ENCODE measurements around the gene KIF4A.
A peak's percentile ranks its signal among the peaks of the same experiment; 100 is the strongest.
"Not testable (repeated sequence)": the region's sequence is repeated elsewhere in the genome, so short reads cannot be mapped to it uniquely, and the experiment has no call there.

The KIF4A gene

DNA sequence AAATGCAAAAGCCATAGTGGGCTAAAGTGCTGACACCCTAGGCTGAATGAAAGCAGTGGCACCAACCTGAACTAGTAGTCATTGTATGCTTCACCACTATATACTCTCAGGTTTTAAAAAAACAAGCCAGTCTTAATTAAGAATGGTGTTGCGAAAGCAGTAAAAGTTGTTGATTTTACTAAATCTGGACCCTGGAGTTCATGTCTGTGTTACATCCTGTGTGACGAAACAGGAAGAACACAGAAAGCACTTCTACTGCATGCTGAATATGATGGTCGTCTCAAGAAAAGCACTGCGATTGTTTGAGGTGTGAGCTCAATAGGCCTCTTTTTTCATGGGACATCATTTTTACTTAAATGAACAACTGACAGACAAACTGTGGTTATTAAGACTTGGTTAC lies 109.0 kb downstream of the KIF4A start:
- DNase-seq (ENCODE audit: low read depth in 1 of 2, low spot score in 1 of 2): no peak

DNA sequence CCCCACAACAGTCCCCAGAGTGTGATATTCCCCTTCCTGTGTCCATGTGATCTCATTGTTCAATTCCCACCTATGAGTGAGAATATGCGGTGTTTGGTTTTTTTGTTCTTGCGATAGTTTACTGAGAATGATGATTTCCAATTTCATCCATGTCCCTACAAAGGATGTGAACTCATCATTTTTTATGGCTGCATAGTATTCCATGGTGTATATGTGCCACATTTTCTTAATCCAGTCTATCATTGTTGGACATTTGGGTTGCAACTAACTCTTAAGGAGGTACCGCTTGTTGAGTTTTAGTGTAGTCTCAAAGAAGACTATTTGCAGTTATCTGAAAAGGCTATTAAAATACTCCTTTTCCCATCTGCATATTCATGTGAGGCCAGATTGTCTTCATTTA lies 110.3 kb downstream of the KIF4A start:
- not testable (repeated sequence) for DNase-seq (ENCODE audit: low read depth in 1 of 2, low spot score in 1 of 2)

GRCh38 chrX:70402721-70403120 lies 112.8 kb downstream of the KIF4A start:
- no peak for DNase-seq (ENCODE audit: low read depth in 1 of 2, low spot score in 1 of 2)

GRCh38 chrX:70405003-70405402 lies 115.1 kb downstream of the KIF4A start:
- no peak for DNase-seq (ENCODE audit: low read depth in 1 of 2, low spot score in 1 of 2)

GRCh38 chrX:70410921-70411320 lies 121.0 kb downstream of the KIF4A start:
- DNase-seq (ENCODE audit: low read depth in 1 of 2, low spot score in 1 of 2): no peak

DNA sequence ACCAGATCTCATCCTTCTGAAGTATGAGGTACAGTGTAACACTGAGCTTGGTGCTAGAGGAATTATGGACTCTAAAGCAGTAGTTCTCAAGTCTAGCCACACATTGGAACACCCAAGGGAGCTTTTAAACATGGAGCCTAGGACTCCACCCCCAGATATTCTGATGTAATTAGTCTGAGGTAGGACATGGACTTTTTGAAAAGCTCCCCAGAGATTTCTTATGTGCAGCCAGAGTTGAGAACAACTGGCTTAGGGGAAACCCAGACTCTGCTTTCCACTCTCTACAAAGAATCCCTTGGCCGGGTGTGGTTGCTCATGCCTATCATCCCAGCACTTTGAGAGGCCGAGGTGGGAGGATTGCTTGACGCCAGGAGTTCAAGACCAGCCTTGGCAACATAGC lies 121.6 kb downstream of the KIF4A start:
- DNase-seq (ENCODE audit: low read depth in 1 of 2, low spot score in 1 of 2): no peak

- no peak for DNase-seq (ENCODE audit: low read depth in 1 of 2, low spot score in 1 of 2)
Observed at GRCh38 chrX:70421618-70422017, 131.7 kb downstream of the KIF4A start.

DNA sequence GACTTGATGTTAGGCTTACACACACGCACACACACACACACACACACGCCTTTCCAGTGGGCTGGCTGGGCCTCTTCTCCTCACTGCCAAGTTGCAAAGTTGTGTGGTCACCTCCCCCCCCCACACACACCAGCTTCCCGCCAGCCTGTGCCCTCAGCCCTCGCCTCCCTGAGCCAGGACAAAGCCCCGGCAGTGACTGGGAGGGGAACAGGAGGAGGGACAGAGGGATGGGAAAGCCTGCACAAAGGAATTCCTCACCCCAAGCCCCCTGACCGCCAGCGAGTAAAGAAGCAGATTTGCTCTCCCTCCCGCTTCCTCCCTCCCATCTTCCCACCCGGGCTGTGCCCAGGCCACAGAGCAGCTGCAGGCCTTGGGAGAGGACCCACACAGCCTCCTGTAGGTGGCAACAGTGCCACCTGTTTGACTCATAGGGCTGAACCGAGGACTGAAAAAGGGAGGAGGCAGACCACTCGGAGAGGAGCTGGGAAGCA lies 133.0 kb downstream of the KIF4A start, which contains the start of gene GDPD2:
Gene GDPD2 (plus strand): TSS at position 464 of the 491 bp plus-strand sequence. CDS start 1,671 bp downstream, outside the sequence.
- no peak for DNase-seq (ENCODE audit: low read depth in 1 of 2, low spot score in 1 of 2)

- DNase-seq (ENCODE audit: low read depth in 1 of 2, low spot score in 1 of 2): no peak
Observed at GRCh38 chrX:70423936-70424675, 134.2 kb downstream of the KIF4A start.

- DNase-seq (ENCODE audit: low read depth in 1 of 2, low spot score in 1 of 2): no peak
Observed at GRCh38 chrX:70424801-70425200, 134.9 kb downstream of the KIF4A start.

DNA sequence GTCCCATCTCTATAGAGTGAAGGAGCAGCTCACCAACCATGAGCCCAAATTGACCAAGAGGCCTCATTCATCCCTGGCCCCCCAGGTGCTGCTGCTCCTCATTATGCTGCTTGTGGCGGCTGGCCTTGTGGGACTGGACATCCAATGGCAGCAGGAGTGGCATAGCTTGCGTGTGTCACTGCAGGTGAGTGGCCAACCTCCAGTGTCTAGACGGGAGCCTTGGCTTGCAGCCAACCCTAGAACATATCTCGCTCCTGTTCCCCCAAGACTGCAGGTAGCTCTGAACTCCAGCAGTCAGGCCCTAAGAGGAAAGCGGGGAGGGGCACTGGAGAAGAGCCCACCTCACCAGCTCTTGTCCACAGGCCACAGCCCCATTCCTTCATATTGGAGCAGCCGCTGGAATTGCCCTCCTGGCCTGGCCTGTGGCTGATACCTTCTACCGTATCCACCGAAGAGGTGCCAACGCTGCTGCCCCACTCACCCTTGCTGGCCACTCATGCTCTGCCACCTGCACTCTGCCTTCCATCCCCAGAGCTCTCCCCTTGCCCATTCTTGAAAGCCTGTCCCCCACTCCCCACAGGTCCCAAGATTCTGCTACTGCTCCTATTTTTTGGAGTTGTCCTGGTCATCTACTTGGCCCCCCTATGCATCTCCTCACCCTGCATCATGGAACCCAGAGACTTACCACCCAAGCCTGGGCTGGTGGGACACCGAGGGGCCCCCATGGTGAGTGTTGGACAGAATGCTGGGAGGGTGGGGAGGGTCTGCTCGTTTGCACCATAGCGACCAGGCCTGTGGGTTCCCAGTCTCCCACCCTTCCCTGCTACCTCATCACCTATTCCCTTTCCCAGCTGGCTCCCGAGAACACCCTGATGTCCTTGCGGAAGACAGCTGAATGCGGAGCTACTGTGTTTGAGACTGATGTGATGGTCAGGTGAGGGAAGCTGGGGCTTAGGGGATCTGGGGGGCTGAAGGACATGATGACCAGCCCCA lies 136.7 kb downstream of the KIF4A start:
- no peak for DNase-seq (ENCODE audit: low read depth in 1 of 2, low spot score in 1 of 2)

GRCh38 chrX:70427365-70427764 lies 137.5 kb downstream of the KIF4A start:
- no peak for DNase-seq (ENCODE audit: low read depth in 1 of 2, low spot score in 1 of 2)

DNA sequence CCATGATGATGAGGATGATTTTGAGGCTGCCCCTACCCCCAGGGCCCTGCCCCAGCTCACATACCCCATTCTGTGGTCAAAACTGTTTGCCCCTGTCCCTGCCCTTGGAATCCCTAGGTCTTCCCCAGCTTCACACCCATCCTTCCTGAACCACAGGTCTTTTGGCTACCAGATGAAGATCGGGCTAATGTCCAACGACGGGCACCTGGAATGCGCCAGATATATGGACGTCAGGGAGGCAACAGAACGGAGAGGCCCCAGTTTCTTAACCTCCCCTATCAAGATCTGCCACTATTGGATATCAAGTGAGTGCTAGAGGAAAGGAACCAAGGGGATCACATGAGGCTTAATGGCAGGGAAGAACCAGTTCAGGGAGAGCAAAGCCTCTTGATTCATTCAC lies 139.9 kb downstream of the KIF4A start:
- no peak for DNase-seq (ENCODE audit: low read depth in 1 of 2, low spot score in 1 of 2)

DNA sequence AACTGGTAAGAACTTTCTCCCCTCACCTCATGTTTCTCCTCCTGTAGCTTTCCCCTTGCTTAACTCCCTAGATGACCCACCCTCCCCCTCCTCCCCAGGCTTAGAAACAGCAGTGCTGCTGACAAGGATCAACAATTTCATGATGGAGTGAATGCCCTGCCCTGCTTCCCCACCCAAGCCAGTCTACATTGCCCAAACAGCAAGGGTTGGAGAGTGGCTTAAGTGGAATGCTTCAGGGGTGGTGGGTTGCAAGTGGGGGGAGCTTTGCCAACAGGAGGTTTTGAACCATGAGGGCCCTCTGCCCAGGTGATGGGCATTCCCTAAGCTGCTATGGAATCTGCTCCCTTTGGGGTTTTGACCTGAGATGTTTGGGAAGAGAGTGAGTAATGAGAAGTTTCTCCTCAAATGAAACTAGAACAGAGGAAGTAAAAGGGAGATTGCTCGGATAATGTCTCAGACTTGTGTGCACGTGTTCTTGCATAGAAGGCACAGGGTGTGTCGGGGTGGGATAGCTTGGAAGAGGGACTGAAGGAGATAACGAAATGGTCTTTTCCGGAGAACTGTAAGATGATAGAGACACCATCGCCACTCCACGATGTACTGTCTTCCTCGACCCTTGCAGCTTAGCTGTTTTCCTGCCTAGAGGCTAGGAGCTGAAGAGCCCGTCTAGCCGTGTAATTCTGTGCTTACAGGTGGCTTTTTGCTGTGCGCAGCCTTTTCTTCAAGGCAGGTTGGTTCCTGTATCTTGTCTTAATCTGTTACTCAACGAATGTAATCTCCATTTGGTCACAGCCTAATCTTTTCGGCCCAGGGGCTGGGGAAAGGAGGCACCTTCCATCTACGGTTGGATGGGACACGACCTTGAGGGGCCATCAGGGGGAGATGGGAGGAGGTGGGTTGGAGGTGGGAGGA lies 143.3 kb downstream of the KIF4A start:
- DNase-seq (ENCODE audit: low read depth in 1 of 2, low spot score in 1 of 2): no peak

DNA sequence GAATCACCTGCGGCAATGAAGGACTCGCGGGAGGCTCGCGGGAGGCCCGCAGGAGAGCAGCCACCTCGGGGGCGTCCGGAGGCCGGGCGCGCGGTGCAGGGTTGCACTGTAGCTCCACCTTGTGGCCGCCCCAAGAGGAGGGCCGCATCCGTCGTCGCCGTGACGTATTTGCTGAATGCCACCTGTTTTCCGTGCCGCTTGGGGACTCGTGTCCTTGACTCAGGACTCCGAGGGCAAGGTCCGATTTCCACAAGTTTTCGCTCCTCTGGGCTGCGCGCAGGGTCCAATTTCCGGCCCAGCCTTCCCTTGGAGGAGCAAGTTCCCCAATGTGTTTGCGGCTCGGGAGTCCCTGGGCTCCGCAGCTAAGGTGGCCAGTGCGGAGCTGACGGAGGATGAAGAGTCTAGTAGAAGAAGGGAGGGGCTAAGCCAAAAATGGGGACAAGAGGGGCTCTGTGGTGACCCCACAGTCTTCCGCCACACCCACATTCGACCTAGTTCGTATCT lies 144.0 kb downstream of the KIF4A start:
- peak; percentile 49 for DNase-seq (ENCODE audit: low read depth in 1 of 2, low spot score in 1 of 2)

- peak in 1 of 2 donors; percentile 18 for DNase-seq (ENCODE audit: low read depth in 1 of 2, low spot score in 1 of 2)
Observed at GRCh38 chrX:70434352-70434866, 144.5 kb downstream of the KIF4A start.

GRCh38 chrX:70434914-70435586 lies 145.1 kb downstream of the KIF4A start:
- DNase-seq (ENCODE audit: low read depth in 1 of 2, low spot score in 1 of 2): no peak

- DNase-seq (ENCODE audit: low read depth in 1 of 2, low spot score in 1 of 2): no peak
Observed at GRCh38 chrX:70436343-70436742, 146.4 kb downstream of the KIF4A start.

- DNase-seq (ENCODE audit: low read depth in 1 of 2, low spot score in 1 of 2): no peak
Observed at GRCh38 chrX:70437011-70437410, 147.1 kb downstream of the KIF4A start.

Data from stimulated activated CD4-positive, alpha-beta T cell treated with anti-CD3 and anti-CD28 coated beads, Interleukin-15, amount 100 ng/mL, for 1 hour (primary cell).